Measurements from ENCODE around the gene SEMA3C. TPM values are rescaled to one million over a fixed set of nuclear protein-coding genes. Genes with fewer than 3 reads are reported as not detected.

The SEMA3C gene
- polyA plus RNA-seq, 1 experiment, result 64.1 TPM

GRCh38 chr7:80711531-80711930, 207.3 kb downstream of the SEMA3C start:
- H3K4me3 ChIP-seq (ENCODE audit: low read depth, low read length), result no peak overlapping the region
- no peak for DNase-seq (ENCODE audit: low read depth)
- CTCF ChIA-PET, result interaction anchor here (2.4 kb wide), 1 partner anchor 759 kb away, joined by 7 read pairs; no protein-coding TSS in a partner anchor
- no peaks in the 10 kb centered on the region for H3K27me3 ChIP-seq (ENCODE audit: control insufficient read depth, insufficient read depth, low read length)
- no peak for TF ChIP-seq CTCF (IDR thresholded peaks at IDR 0.05; ENCODE audit: insufficient read depth, low read depth, low read length)
- POLR2A ChIA-PET, result no interaction called here
- no peaks in the 10 kb centered on the region for H3K36me3 ChIP-seq (ENCODE audit: control insufficient read depth, insufficient read depth, low read length)

GRCh38 chr7:80708123-80708522, 210.7 kb downstream of the SEMA3C start:
- TF ChIP-seq CTCF (IDR thresholded peaks at IDR 0.05; ENCODE audit: insufficient read depth, low read depth, low read length), result no peak

GRCh38 chr7:80707318-80707717, 211.5 kb downstream of the SEMA3C start:
- Histone ChIP-seq H3K36me3 (ENCODE audit: control insufficient read depth, insufficient read depth, low read length) (no peaks in the 10 kb centered on the region), H3K27me3 (ENCODE audit: control insufficient read depth, insufficient read depth, low read length) (no peaks in the 10 kb centered on the region), H3K4me3 (ENCODE audit: low read depth, low read length) (no peak overlapping the region)
- ChIA-PET CTCF (interaction anchor here (0.6 kb wide), 1 partner anchor 342 kb away, joined by 4 read pairs; no protein-coding TSS in a partner anchor), POLR2A (no interaction called here)
- no peak for DNase-seq (ENCODE audit: low read depth)
- TF ChIP-seq CTCF (IDR thresholded peaks at IDR 0.05; ENCODE audit: insufficient read depth, low read depth, low read length), result no peak

More at GRCh38 chr7:80708123-80708522, 210.7 kb downstream of the SEMA3C start:
- ChIA-PET POLR2A (no interaction called here), CTCF (no interaction called here)
- no peak for DNase-seq (ENCODE audit: low read depth)
- Histone ChIP-seq H3K27me3 (ENCODE audit: control insufficient read depth, insufficient read depth, low read length) (no peaks in the 10 kb centered on the region), H3K36me3 (ENCODE audit: control insufficient read depth, insufficient read depth, low read length) (no peaks in the 10 kb centered on the region), H3K4me3 (ENCODE audit: low read depth, low read length) (no peak overlapping the region)

GRCh38 chr7:80705130-80705781, 213.6 kb downstream of the SEMA3C start:
- no peaks in the 10 kb centered on the region for H3K27me3 ChIP-seq (ENCODE audit: control insufficient read depth, insufficient read depth, low read length)
- no peak for DNase-seq (ENCODE audit: low read depth)
- CTCF ChIA-PET, result no interaction called here
- POLR2A ChIA-PET, result no interaction called here
- TF ChIP-seq CTCF (IDR thresholded peaks at IDR 0.05; ENCODE audit: insufficient read depth, low read depth, low read length), result no peak
- H3K4me3 ChIP-seq (ENCODE audit: low read depth, low read length), result no peak overlapping the region
- H3K36me3 ChIP-seq (ENCODE audit: control insufficient read depth, insufficient read depth, low read length), result no peaks in the 10 kb centered on the region

GRCh38 chr7:80703272-80703671, 215.6 kb downstream of the SEMA3C start:
- Histone ChIP-seq H3K36me3 (ENCODE audit: control insufficient read depth, insufficient read depth, low read length) (no peaks in the 10 kb centered on the region), H3K4me3 (ENCODE audit: low read depth, low read length) (no peak overlapping the region), H3K27me3 (ENCODE audit: control insufficient read depth, insufficient read depth, low read length) (no peaks in the 10 kb centered on the region)
- ChIA-PET CTCF (interaction anchor here (0.8 to 2.0 kb wide), 3 partner anchors 214 to 761 kb away, joined by 3 to 6 read pairs (median 4); no protein-coding TSS in a partner anchor), POLR2A (no interaction called here)
- no peak for DNase-seq (ENCODE audit: low read depth)
- TF ChIP-seq CTCF (IDR thresholded peaks at IDR 0.05; ENCODE audit: insufficient read depth, low read depth, low read length), result no peak

Data from BJ (cell line).